GM18517 (cell line): ENCODE results near the gene TTLL5.

ENCODE experiments used
- ATAC-seq: cut with Tn5 transposase; IDR thresholded peaks from one replicate; pipeline ENCODE4 v1.9.1; 2021; ENCODE audit warnings: mild to moderate bottlenecking, moderate library complexity; ENCODE audit not compliant: unreplicated experiment

TTLL5 gene

GRCh38 chr14:75734854-75735253 lies 73.8 kb downstream of the TTLL5 start:
- no peak for ATAC-seq

DNA sequence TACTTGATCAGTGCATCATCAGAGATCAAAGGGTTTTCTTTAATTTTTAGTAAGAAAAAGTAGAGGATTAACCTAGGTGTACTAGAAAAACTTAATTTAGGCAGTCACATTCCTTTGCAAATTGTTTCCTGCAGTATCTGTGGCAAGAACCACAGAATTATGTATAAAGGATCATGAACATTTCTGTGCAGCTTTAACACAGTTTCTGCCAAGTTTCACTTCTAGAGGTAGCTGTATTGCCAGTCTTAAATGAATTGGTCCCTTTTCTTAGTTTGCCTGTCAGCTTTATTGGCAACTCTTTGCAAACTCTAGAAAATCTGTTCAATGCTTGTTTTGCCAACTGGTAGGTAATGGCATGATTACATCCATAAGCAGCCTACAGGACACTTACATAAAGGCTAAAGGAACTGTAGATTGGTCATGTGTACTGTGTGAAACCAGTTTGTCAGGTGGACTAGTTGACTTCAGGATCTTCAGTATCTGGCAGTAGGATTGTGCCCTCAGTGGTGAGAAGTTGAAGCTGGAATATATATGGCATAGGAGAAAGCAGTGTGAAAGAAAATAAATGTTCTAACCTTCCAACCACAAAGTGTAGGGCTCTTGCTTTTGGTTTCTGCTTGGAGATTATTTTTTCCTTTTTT lies 75.9 kb downstream of the TTLL5 start:
- ATAC-seq: no peak

DNA sequence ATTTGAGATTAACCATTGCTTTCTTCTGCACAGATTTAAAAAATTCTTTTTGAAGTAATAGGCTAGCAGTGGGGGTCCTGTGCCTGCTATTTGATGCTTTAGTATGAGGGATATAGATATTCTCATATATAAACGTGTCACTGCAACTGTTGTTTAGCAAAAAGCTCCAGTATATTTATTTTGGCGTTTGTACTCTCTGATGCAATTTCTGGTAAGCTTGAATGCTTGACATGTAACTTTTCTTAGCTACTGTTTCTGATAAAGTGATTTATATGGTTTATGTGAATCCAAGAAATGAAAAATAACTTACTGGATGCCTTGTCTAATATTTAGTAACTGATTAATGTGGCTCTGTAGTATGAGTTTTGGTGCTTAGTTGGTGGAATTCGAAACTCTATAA lies 77.1 kb downstream of the TTLL5 start:
- no peak for ATAC-seq

- ATAC-seq: no peak
Measured at GRCh38 chr14:75742867-75743266, 81.8 kb downstream of the TTLL5 start.

DNA sequence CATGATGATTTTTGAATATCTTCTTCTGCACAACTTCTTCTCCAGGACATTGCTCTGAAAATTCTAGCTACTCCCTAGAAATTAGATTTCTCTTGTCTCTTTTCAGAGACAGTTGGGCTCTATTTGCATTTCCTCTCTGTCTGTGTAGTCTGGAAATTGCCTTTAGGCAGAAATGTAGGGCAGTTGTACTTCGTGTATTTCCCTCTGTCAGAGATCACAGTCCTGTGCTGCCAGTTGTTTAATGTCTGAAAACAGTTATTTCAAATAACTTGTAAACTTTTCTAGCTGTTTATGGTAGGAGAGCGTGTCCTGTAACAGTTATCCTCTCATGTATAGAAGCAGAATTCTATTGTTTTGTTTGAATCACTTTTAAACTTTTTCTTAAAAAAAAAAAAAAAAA lies 86.9 kb downstream of the TTLL5 start:
- no peak for ATAC-seq

GRCh38 chr14:75748336-75748735 lies 87.3 kb downstream of the TTLL5 start:
- no peak for ATAC-seq

- ATAC-seq: no peak
Measured at GRCh38 chr14:75751296-75751695, 90.2 kb downstream of the TTLL5 start.

DNA sequence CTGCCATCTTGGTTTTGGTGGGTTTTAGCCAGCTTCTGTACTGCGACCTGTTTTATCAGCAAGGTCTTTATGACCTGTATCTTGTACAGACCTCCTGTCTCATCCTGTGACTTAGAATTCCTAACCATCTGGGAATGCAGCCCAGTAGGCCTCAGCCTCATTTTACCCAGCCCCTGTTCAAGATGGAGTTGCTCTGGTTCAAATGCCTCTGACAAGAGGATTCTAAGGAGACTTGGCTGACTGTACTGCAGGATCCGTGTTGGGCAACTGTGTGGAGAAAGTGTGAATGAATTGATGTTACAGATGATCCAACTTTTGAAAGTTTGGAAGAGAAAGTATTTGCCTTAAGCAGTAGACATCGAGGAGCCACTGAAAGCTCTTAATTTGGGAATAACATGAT lies 91.0 kb downstream of the TTLL5 start:
- no peak for ATAC-seq

DNA sequence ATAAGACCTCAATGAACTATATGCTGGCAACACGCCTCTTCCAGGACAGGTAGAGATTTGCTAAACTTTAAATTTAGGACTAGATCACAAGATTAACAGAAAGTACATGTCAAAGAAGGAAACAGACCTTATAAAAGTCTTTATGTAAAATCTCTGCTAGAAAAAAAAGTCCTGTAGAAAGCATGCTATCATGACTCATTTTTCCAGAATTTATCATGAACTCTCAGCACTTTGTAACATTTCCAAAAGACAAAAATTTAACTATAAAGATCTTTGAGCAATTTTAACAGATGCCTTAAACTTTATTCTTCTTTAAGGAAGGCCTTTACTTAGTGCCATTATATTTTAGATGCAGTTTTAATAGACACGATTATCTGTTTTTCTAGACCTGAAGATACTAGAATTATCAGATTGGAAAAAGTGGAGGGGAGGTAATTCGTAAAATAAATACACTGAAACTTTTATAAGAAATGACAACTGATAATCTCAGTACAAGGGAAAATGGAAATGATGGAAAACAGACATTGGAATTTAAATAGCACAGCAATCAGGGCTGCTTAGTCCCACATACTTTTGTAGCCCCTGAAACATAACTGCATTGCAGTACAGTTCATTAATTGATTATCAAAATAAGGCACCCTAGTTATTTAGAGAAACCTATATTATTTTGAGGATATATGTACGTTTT lies 92.0 kb downstream of the TTLL5 start:
- ATAC-seq: no peak

DNA sequence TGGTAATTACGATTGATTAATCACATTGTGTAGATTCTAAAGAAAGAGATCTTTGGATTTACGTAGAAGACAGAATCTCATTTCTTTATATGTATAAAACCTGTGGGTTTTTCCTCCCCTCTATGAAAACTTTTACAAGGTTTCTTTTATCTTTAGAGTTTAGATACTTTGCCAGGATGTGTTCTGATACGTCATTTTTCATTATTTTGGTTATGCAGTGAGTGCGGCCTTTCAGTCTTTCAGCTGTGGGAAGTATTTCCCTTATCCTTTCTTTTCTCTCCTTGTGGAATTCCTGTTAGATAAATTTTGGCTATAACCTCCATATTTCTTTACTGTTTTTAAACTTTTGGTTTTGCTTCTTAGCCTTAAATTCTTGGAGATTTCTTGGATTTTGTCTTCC lies 92.7 kb downstream of the TTLL5 start:
- ATAC-seq: no peak

GRCh38 chr14:75757644-75758402 lies 96.8 kb downstream of the TTLL5 start:
- ATAC-seq: no peak

DNA sequence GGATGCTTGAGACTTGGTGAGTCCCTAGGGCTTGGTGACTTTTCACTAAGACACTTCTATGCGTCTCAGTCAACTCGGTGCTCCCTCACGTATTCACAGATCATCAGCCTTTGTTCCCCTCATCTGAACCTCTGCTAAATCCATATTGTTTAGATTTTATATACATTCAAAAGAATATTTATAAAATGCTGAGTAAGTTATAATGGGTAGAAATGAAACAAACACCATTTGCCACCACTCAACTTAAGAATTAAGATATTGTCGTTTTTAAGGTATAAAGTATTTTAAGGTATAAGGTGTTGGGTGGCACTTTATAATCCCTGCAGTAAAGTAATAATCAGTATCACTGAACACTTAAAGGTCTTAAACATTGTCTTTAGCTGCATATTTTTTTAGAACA lies 103.0 kb downstream of the TTLL5 start:
- ATAC-seq: no peak

DNA sequence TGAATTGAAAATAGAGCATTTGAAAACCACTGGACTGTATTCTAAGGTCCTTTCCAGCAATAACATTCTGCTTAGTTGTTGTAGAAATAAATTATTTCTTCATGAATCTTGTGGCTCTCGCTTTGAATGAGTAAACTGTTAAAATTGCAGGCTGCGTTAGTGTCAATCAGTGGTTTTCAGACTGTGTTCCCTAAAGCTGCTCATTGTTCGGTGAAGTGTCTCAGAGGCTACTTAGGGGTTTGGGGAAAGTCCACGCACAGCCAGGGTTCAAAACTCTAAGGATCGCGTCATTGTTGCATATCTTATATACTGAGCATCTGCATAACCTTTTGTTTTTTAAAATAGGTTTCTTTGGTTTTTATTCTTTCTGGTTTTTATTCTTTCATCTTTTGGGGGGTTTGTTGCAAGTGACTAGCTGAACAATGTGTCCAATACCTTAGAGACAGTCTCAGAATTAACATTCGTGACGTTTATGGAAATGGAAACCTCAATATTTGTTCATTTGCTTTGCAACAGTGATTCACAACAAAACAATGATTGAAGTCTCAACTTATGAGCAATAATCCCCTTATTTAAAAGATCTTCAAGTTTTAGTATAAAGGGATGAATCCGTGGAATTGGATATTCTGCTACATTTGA lies 108.1 kb downstream of the TTLL5 start:
- ATAC-seq: no peak

DNA sequence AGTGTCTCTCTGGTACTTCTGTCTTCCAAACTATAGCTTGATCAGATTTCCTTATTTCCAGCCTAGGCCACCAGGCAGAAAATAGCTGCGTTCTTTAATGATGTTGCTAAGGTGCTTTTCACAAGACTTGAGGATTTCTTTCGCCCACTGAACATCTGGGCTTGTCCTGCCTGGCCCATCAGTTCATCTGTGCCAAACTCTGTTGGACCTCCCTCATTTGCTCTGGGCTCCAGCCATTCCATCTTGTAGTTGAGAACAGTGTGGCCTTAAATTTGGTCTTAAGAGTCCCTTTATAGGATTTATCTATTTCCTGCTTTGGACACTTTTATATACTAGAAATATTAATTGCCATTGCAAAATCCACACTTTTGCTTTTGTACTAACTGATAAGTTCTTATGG lies 109.6 kb downstream of the TTLL5 start:
- ATAC-seq: no peak

DNA sequence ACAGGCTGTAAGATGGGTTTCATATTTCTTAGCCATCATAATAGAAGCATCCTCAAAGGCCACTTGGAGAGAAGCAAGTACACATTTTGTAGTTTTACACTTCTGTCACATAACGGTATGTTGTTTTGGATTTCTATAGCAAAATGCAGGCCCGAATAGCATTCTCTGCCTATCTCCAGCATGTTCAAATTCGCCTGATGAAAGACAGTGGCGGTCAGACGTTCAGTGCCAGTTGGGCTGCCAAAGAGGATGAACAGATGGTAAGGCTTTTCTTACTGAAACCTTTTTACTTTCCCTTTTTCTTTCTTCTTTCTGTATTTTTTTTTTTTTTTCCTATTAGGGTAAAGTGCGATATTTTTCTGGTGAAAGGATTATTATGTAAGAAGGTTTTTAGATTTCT lies 110.5 kb downstream of the TTLL5 start:
- ATAC-seq: no peak

- ATAC-seq: no peak
Measured at GRCh38 chr14:75773046-75773445, 112.0 kb downstream of the TTLL5 start.

DNA sequence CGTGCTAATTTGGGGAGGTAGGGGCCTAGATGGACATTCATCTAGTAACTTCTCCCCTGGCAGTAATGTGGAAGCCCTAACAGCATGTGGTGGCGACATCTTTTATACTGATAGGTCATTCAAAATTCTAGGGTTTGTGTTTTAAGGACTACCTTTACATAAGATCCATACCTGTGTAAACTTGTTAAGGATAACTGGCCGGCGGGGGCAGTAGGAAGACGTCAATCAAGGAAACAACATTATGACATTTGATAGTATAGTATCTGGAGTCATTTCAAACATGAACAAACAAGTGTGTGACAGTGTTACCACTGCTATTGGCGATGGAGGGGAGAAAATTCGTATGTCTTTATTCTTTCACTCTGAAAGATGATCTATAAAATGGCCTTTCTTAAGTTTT lies 120.0 kb downstream of the TTLL5 start:
- ATAC-seq: no peak

DNA sequence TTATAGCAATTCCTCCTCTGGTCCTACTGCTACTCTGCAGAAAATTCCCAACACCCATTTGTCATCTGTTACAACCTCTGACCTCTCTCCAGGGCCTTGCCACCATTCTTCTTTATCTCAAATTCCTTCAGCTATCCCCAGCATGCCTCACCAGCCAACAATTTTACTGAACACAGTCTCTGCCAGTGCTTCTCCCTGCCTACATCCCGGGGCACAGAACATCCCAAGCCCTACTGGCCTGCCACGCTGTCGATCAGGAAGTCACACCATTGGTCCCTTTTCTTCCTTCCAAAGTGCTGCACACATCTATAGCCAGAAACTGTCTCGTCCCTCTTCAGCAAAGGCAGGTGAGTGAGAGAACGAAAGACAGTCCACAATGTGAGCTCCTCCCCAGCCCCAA lies 122.1 kb downstream of the TTLL5 start:
- ATAC-seq: no peak

- ATAC-seq: no peak
Measured at GRCh38 chr14:75783602-75784313, 122.7 kb downstream of the TTLL5 start.

GRCh38 chr14:75784314-75784686 lies 123.3 kb downstream of the TTLL5 start:
- no peak for ATAC-seq

- ATAC-seq: no peak
Measured at GRCh38 chr14:75793806-75794205, 132.8 kb downstream of the TTLL5 start.
